Spleen (tissue), 11 donors: Measurements from ENCODE around the gene LRP1B. TPM values are rescaled to one million over a fixed set of nuclear protein-coding genes. Genes with fewer than 3 reads are reported as not detected.

Experiments
- DNase-seq: peaks from one replicate; pipeline ENCODE4 v3.0.0-alpha.2; 2020
- H3K27ac ChIP-seq, 8 donors: fragments of 200-600 bp; sonication (generic) in 7 of 8; 1 replicate in 4 of 8; 2 replicates in 4 of 8; pipeline versions ENCODE4 v1.5.0 to v1.8.0; 2016 to 2021; ENCODE audit warnings: inconsistent platforms in 4 of 8, mild to moderate bottlenecking in 4 of 8, moderate library complexity in 1 of 8
- H3K27me3 ChIP-seq, 7 donors: fragments of 200-600 bp; sonication (generic) in 6 of 7; replicated peaks in 1 of 7; 1 replicate in 4 of 7; 2 replicates in 3 of 7; pipeline versions ENCODE4 v1.5.0 to v1.8.0; 2016 to 2021; ENCODE audit warnings: inconsistent platforms in 3 of 7, mild to moderate bottlenecking in 1 of 7
- H3K36me3 ChIP-seq, 6 donors: fragments of 200-600 bp; sonication (generic) in 5 of 6; 1 replicate in 4 of 6; 2 replicates in 2 of 6; pipeline versions ENCODE4 v1.5.0 to v1.8.0; 2016 to 2021; ENCODE audit warnings: inconsistent platforms in 2 of 6
- H3K4me1 ChIP-seq, 6 donors: fragments of 200-600 bp; sonication (generic) in 5 of 6; 1 replicate in 3 of 6; 2 replicates in 3 of 6; pipeline versions ENCODE4 v1.5.0 to v1.8.0; 2016 to 2021; ENCODE audit warnings: inconsistent platforms in 3 of 6
- H3K4me3 ChIP-seq, 8 donors: fragments of 200-600 bp; sonication (generic) in 7 of 8; 1 replicate in 4 of 8; 2 replicates in 4 of 8; pipeline versions ENCODE4 v1.5.0 to v1.8.0; 2016 to 2021; ENCODE audit warnings: inconsistent platforms in 4 of 8, mild to moderate bottlenecking in 4 of 8, moderate library complexity in 2 of 8
- H3K9me3 ChIP-seq, 8 donors: fragments of 200-600 bp; sonication (generic) in 7 of 8; 1 replicate in 4 of 8; 2 replicates in 4 of 8; pipeline versions ENCODE4 v1.5.0 to v1.8.0; 2016 to 2021; ENCODE audit warnings: inconsistent platforms in 4 of 8
- CTCF ChIP-seq, 11 experiments: fragments of 200-600 bp in 7 of 11; fragments of 450-650 bp in 4 of 11; sonication (generic) in 4 of 11; IDR thresholded peaks in 8 of 11; conservative IDR thresholded peaks in 3 of 11; 1 replicate in 7 of 11; 2 replicates in 4 of 11; pipeline versions ENCODE4 v1.4.0 to v1.8.0; 2016 to 2021; ENCODE audit warnings: antibody characterized with exemption in 11 of 11, inconsistent platforms in 4 of 11, mild to moderate bottlenecking in 1 of 11
- POLR2A ChIP-seq, 3 donors: fragments of 450-650 bp; IDR thresholded peaks; one replicate each; pipeline ENCODE4 v1.5.1; 2017; ENCODE audit warnings: antibody characterized with exemption in 3 of 3, mild to moderate bottlenecking in 1 of 3
- POLR2AphosphoS5 ChIP-seq, 3 donors: sonication (generic); formaldehyde crosslinking; IDR thresholded peaks; one replicate each; pipeline ENCODE4 v1.5.1; 2017; ENCODE audit warnings: antibody characterized with exemption in 3 of 3
- WGBS, 5 donors: extraction: QIAGEN DNeasy Blood & Tissue Kit in 3 of 5; methylation state at CpG; one replicate each; pipeline versions ENCODE4 v1.1.5 to v1.1.7; 2013 to 2018; 5-methylcytosine and 5-hydroxymethylcytosine counted together
- intact Hi-C: fragments of 100-400 bp; cut with DNase I; formaldehyde crosslinking; loops from one replicate; pipeline ENCODE4 v1.15.0; 2023; ENCODE audit warnings: low total_unique reads
- polyA plus RNA-seq, 3 donors: library from polyadenylated mRNA; stranded (reverse); fragments of 200-250 nt; gene quantifications; one replicate each; pipeline ENCODE4 v1.2.1, GENCODE V29; 2013
- total RNA-seq, 7 donors: library from RNA; depleted of rRNA in 3 of 7; stranded (reverse); fragments of >200 nt in 3 of 7; fragmentation: NEBNext Ultra II Directional in 4 of 7; extraction: Animal tissue kit (Norgen Biotek cat#: 25700) in 4 of 7; gene quantifications; one replicate each; pipeline versions ENCODE4 v1.1.0 to v1.2.1, GENCODE V29; 2016 to 2021
- donor health status: healthy with polysubstance abuse.
- donor health status: DM: no; HTN: no; CAD: no; lungs with moderate emphysema.
- donor health status: DM: no; HTN: no; CAD: no.
- donor health status: Bipolar disorder and iron deficiency.
- donor health status: healthy.
- donor health status: DM: no; HTN: no; CAD: no.
- donor health status: DM: yes; HTN: yes; CAD: no.

Gene LRP1B
- total and polyA plus RNA-seq, 10 donors = 0.02 to 0.85 (median 0.08) TPM; not detected in 2

GRCh38 chr2:140401056-140401455, 1729.8 kb downstream of the LRP1B start:
- WGBS, 5 donors = 76 to 96% (median 83%) methylated on average over 2 of the region's 2 CpGs
- no peaks in the 10 kb centered on the region for H3K4me1 ChIP-seq

GRCh38 chr2:140392824-140393223, 1738.0 kb downstream of the LRP1B start:
- TF ChIP-seq POLR2A (IDR thresholded peaks at IDR 0.05) (no peak), POLR2AphosphoS5 (IDR thresholded peaks at IDR 0.05) (no peak), CTCF (IDR thresholded peaks at IDR 0.05 in 8 of 11, conservative IDR thresholded peaks at IDR 0.05 in 3 of 11) (no peak)
- 61 to 82% (median 68%) methylated on average over 2 of the region's 2 CpGs for WGBS, 5 donors
- H3K27ac ChIP-seq = no peak overlapping the region

More at GRCh38 chr2:140401056-140401455, 1729.8 kb downstream of the LRP1B start:
- TF ChIP-seq POLR2A (IDR thresholded peaks at IDR 0.05) (no peak), POLR2AphosphoS5 (IDR thresholded peaks at IDR 0.05) (no peak), CTCF (IDR thresholded peaks at IDR 0.05 in 8 of 11, conservative IDR thresholded peaks at IDR 0.05 in 3 of 11) (no peak)
- H3K9me3 ChIP-seq = peaks cover 0 to 54% (median 34%) of the 10 kb centered on the region in 8 donors
- DNase-seq = peak; percentile 35
- H3K36me3 ChIP-seq = no peaks in the 10 kb centered on the region
- no peak overlapping the region for H3K4me3 ChIP-seq
- H3K27me3 ChIP-seq = no peaks in the 10 kb centered on the region
- H3K27ac ChIP-seq = no peak overlapping the region
- intact Hi-C loops = no loop called here

GRCh38 chr2:140384946-140385345, 1745.9 kb downstream of the LRP1B start:
- 87 to 94% (median 89%) methylated on average over 6 of the region's 6 CpGs for WGBS, 5 donors

More at GRCh38 chr2:140392824-140393223, 1738.0 kb downstream of the LRP1B start:
- DNase-seq = no peak
- Histone ChIP-seq H3K36me3 (no peaks in the 10 kb centered on the region), H3K27me3 (no peaks in the 10 kb centered on the region), H3K4me1 (no peaks in the 10 kb centered on the region), H3K4me3 (no peak overlapping the region), H3K9me3 (no peaks in the 10 kb centered on the region)
- intact Hi-C loops = no loop called here

GRCh38 chr2:140383781-140384180, 1747.0 kb downstream of the LRP1B start:
- no peaks in the 10 kb centered on the region for H3K27me3 ChIP-seq
- TF ChIP-seq CTCF (IDR thresholded peaks at IDR 0.05 in 8 of 11, conservative IDR thresholded peaks at IDR 0.05 in 3 of 11) (no peak), POLR2AphosphoS5 (IDR thresholded peaks at IDR 0.05) (no peak), POLR2A (IDR thresholded peaks at IDR 0.05) (no peak)
- intact Hi-C loops = no loop called here
- no peak overlapping the region for H3K27ac ChIP-seq
- 65 to 69% (median 67%) methylated on average over 4 of the region's 4 CpGs for WGBS, 5 donors
- H3K36me3 ChIP-seq = no peaks in the 10 kb centered on the region
- peaks cover 0 to 3% (median 0%) of the 10 kb centered on the region in 8 donors for H3K9me3 ChIP-seq
- no peaks in the 10 kb centered on the region for H3K4me1 ChIP-seq
- no peak overlapping the region for H3K4me3 ChIP-seq
- DNase-seq = no peak

More at GRCh38 chr2:140384946-140385345, 1745.9 kb downstream of the LRP1B start:
- no peak for DNase-seq
- TF ChIP-seq CTCF (IDR thresholded peaks at IDR 0.05 in 8 of 11, conservative IDR thresholded peaks at IDR 0.05 in 3 of 11) (no peak), POLR2AphosphoS5 (IDR thresholded peaks at IDR 0.05) (no peak), POLR2A (IDR thresholded peaks at IDR 0.05) (no peak)
- H3K27ac ChIP-seq = no peak overlapping the region
- H3K4me1 ChIP-seq = no peaks in the 10 kb centered on the region
- no peaks in the 10 kb centered on the region for H3K27me3 ChIP-seq
- no peaks in the 10 kb centered on the region for H3K9me3 ChIP-seq
- intact Hi-C loops = no loop called here
- no peaks in the 10 kb centered on the region for H3K36me3 ChIP-seq
- no peak overlapping the region for H3K4me3 ChIP-seq
